OCI-LY1 (cell line): ENCODE results near the gene MVB12B.

Experiments used
- EZH2 ChIP-seq: fragments of 200-600 bp; sonication (generic), shearing (Covaris generic); IDR thresholded peaks from 2 replicates; pipeline ENCODE4 v1.8.0; 2017; ENCODE audit warnings: borderline replicate concordance, mixed run types, mild to moderate bottlenecking, antibody characterized with exemption, low read length, moderate library complexity, mixed read lengths
- TF ChIP-seq, protein P1 (sequence below): fragments of 200-600 bp; sonication (generic), shearing (Covaris generic); IDR thresholded peaks from 2 replicates; pipeline ENCODE4 v1.5.1; 2017; ENCODE audit warnings: mild to moderate bottlenecking, antibody characterized with exemption, low read length, moderate library complexity, mixed read lengths

- no peak for TF ChIP-seq EZH2
- TF ChIP-seq, protein P1, sequence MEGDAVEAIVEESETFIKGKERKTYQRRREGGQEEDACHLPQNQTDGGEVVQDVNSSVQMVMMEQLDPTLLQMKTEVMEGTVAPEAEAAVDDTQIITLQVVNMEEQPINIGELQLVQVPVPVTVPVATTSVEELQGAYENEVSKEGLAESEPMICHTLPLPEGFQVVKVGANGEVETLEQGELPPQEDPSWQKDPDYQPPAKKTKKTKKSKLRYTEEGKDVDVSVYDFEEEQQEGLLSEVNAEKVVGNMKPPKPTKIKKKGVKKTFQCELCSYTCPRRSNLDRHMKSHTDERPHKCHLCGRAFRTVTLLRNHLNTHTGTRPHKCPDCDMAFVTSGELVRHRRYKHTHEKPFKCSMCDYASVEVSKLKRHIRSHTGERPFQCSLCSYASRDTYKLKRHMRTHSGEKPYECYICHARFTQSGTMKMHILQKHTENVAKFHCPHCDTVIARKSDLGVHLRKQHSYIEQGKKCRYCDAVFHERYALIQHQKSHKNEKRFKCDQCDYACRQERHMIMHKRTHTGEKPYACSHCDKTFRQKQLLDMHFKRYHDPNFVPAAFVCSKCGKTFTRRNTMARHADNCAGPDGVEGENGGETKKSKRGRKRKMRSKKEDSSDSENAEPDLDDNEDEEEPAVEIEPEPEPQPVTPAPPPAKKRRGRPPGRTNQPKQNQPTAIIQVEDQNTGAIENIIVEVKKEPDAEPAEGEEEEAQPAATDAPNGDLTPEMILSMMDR, result no peak
Observed at GRCh38 chr9:126461029-126461428, 134.4 kb downstream of the MVB12B start.
